ENCODE data around the gene VEGFC. TPM values are rescaled to one million over a fixed set of nuclear protein-coding genes. Genes with fewer than 3 reads are reported as not detected.

The VEGFC gene, protein sequence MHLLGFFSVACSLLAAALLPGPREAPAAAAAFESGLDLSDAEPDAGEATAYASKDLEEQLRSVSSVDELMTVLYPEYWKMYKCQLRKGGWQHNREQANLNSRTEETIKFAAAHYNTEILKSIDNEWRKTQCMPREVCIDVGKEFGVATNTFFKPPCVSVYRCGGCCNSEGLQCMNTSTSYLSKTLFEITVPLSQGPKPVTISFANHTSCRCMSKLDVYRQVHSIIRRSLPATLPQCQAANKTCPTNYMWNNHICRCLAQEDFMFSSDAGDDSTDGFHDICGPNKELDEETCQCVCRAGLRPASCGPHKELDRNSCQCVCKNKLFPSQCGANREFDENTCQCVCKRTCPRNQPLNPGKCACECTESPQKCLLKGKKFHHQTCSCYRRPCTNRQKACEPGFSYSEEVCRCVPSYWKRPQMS
- polyA plus RNA-seq (2012; rRNA removed), result 81.9 and 84.7 TPM in 2 replicates
- polyA plus RNA-seq (2012; cell fraction: cytosol; rRNA removed), result 113 and 118 TPM in 2 replicates
- polyA plus RNA-seq (2012; cell fraction: nucleus; rRNA removed), result 98.6 and 151 TPM in 2 replicates

DNA sequence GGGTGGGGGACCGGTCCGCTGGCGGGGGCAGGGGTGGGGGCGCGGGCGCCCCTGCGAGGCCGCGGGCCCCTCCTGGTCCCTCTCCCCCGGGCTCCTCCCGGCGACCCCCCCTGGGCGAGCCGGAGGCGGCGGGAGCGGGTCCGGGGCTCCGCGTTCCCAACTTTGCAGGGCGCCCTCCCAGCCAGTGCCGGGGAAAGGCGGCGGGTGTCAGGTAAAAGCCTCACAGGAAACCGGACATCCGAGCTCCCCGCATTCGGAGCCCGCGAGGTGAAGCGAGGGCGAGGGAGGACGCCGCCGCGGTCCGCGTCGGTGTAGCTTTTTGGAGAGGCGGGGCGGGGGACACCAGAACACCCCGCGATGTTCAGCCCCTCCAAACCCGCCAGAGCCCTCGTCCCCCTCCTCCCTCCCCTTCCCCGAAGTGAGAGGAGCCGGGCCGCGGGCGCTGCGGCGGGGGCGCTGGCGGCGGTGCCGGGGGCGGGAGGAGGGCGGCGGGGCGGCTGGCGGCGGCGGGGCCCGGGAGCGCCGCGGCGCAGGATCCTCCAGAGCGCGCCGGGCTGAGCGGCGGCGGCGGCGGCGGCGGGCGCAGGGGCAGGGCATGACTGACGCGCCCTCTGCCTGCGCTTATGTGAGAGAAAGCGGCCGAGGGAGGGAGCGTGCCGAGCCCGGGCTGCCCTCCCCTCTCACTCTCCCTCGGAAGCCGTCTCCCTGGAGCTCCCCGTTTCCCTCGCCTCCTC lies at the start of gene VEGFC:
VEGFC (minus strand) TSS at position 597 of the 734 bp plus-strand sequence. CDS start 611 bp downstream, outside the sequence.
- no peaks in the 10 kb centered on the region for H3K9me3 ChIP-seq
- 0% methylated on average over 4 of the region's 91 CpGs for WGBS (ENCODE audit: low lambda C conversion rate)
- CTCF ChIA-PET, result interaction anchor here (0.6 to 1.4 kb wide), 3 partner anchors 10 to 255 kb away, joined by 3 to 8 read pairs (median 3); no protein-coding TSS in a partner anchor
- H3K36me3 ChIP-seq (replicated peaks in 1 of 2; ENCODE audit: control insufficient read depth in 1 of 2, insufficient read depth in 2 of 2, low read length in 1 of 2), result peaks cover 0 to 27% of the 10 kb centered on the region in 2 experiments
- no peaks in the 10 kb centered on the region; a peak in 2 of 4 replicates for H3K4me1 ChIP-seq (ENCODE audit: control insufficient read depth in 1 of 2, insufficient read depth in 2 of 2, low read depth in 1 of 2, low read length in 1 of 2)
- peak within 1 kb of the TSS; percentile 90 for H3K4me2 ChIP-seq
- TF ChIP-seq, protein P1, sequence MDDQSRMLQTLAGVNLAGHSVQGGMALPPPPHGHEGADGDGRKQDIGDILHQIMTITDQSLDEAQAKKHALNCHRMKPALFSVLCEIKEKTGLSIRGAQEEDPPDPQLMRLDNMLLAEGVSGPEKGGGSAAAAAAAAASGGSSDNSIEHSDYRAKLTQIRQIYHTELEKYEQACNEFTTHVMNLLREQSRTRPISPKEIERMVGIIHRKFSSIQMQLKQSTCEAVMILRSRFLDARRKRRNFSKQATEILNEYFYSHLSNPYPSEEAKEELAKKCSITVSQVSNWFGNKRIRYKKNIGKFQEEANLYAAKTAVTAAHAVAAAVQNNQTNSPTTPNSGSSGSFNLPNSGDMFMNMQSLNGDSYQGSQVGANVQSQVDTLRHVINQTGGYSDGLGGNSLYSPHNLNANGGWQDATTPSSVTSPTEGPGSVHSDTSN (IDR thresholded peaks at IDR 0.05), result 0 out of 2 replicates have a peak, but pooled peaks have one; percentile 33
- TF ChIP-seq, protein P2, sequence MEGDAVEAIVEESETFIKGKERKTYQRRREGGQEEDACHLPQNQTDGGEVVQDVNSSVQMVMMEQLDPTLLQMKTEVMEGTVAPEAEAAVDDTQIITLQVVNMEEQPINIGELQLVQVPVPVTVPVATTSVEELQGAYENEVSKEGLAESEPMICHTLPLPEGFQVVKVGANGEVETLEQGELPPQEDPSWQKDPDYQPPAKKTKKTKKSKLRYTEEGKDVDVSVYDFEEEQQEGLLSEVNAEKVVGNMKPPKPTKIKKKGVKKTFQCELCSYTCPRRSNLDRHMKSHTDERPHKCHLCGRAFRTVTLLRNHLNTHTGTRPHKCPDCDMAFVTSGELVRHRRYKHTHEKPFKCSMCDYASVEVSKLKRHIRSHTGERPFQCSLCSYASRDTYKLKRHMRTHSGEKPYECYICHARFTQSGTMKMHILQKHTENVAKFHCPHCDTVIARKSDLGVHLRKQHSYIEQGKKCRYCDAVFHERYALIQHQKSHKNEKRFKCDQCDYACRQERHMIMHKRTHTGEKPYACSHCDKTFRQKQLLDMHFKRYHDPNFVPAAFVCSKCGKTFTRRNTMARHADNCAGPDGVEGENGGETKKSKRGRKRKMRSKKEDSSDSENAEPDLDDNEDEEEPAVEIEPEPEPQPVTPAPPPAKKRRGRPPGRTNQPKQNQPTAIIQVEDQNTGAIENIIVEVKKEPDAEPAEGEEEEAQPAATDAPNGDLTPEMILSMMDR (IDR thresholded peaks at IDR 0.05), result no peak
- TF ChIP-seq GATA2 (CRISPR knock-in tag; IDR thresholded peaks at IDR 0.05) (no peak), EP300 (IDR thresholded peaks at IDR 0.05; ENCODE audit: borderline replicate concordance in 1 of 2, low read depth in 1 of 2, low read length in 1 of 2) (peak in 1 of 2 experiments; percentile 23; a peak in 1 of 4 replicates), TAF1 (IDR thresholded peaks at IDR 0.05; ENCODE audit: borderline replicate concordance, low read depth, low read length) (peak; percentile 79; the same call in 1 of the 2 replicates)
- TF ChIP-seq, protein P3, sequence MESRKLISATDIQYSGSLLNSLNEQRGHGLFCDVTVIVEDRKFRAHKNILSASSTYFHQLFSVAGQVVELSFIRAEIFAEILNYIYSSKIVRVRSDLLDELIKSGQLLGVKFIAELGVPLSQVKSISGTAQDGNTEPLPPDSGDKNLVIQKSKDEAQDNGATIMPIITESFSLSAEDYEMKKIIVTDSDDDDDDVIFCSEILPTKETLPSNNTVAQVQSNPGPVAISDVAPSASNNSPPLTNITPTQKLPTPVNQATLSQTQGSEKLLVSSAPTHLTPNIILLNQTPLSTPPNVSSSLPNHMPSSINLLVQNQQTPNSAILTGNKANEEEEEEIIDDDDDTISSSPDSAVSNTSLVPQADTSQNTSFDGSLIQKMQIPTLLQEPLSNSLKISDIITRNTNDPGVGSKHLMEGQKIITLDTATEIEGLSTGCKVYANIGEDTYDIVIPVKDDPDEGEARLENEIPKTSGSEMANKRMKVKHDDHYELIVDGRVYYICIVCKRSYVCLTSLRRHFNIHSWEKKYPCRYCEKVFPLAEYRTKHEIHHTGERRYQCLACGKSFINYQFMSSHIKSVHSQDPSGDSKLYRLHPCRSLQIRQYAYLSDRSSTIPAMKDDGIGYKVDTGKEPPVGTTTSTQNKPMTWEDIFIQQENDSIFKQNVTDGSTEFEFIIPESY (IDR thresholded peaks at IDR 0.05; ENCODE audit: borderline replicate concordance, low read depth), result no peak
- no peaks in the 10 kb centered on the region for H3K9me2 ChIP-seq
- H2AFZ ChIP-seq (ENCODE audit: low read depth), result no peak within 1 kb of the TSS
- POLR2A ChIA-PET, result no interaction called here
- peak within 1 kb of the TSS; percentile 75 to 87 for H3K4me3 ChIP-seq (ENCODE audit: low read depth in 2 of 2, low read length in 1 of 2)
- H4K20me1 ChIP-seq (ENCODE audit: insufficient read depth), result 0 out of 2 replicates have a peak, but pooled peaks cover under 1% of the 10 kb centered on the region
- H3K9ac ChIP-seq, result peak within 1 kb of the TSS; percentile 99
- peak within 1 kb of the TSS; percentile 89 to 92 for H3K27ac ChIP-seq (ENCODE audit: low read depth in 2 of 2, low read length in 1 of 2)
- peaks cover 57% of the 10 kb centered on the region for H3F3A ChIP-seq (replicated peaks; ENCODE audit: insufficient read depth)
- peaks cover 52% of the 10 kb centered on the region for H3K79me2 ChIP-seq (ENCODE audit: insufficient read depth)
- no peaks in the 10 kb centered on the region for H3K27me3 ChIP-seq (ENCODE audit: insufficient read depth)
- peak; percentile 79 for DNase-seq

Measured in SK-N-SH (cell line).